ENCODE results near the gene CHRNE.
"Not testable (repeated sequence)": the region's sequence is repeated elsewhere in the genome, so short reads cannot be mapped to it uniquely, and the experiment has no call there.

CHRNE gene

DNA sequence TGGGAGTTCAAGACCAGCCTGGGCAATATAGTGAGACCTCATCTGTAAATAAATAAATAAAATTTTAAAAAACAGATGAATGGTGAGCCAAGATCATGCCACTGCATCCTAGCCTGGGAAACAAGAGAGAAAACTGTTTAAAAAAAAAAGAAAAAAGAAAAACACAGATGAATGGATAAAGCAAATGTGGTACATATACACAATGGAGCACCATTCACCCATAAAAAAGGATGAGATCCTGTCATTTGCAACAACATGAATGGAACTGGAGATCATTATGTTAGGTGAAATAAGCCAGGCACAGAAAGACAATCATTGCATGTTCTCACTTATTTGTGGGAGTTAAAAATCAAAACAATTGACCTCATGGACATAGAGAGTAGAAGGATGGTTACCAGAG, 3.7 kb upstream of the CHRNE start:
- not testable (repeated sequence) for DNase-seq (ENCODE audit: low spot score)

DNA sequence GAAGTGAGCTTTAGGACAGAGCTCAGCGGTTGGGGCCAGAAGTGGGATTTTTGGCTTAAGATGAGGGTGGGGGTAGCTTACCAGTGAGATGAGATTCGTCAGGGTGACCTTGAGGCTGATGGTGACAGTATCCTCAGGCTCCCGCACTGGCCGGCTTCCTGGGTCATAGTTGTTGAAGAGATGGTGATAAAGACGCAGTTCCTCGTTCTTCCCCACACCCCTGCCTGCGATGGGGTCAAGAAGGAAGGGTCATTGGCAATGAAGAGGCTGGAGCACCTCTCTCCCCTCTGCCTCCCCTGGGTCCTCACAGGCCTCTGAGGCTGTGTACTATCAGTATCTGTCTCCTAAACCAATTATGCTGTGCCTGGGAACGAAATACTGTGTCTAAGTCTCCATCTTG, 358 bp downstream of the CHRNE start:
- DNase-seq (ENCODE audit: low spot score): no peak

DNA sequence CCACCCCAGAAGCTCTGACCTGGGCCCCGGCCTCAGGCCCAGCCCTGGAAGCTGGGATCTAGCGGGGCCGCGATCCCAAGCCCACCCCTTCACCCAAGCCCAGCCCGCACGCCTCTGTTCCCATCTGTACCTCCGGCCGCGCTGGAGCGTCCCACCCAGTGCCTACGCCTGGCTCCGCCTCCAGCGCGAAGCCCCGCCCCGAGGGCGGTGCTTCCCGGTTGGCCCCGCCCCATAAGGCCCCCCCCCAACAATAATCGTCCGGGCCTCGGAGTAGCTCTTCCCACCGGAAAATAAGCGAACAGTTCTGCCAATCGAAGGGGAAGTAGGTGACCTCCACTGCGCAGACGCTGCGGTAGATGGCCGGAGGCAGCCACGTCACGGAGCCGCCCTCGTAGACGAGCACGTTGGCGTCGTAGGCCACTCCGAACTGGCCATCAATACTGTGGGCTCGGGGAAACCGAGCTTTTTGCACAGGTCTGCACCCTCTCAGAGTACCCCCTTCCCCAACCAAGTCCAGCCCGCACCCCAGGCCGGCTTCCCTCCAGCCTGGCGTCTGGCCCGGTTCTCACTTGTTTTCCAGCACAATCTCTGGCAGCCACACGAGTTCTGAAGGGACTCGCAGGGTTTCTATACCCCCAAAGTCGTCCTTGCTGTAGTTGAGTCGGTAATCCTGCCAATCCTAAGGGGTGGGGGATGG, 1.1 kb downstream of the CHRNE start:
- peak; percentile 47 for DNase-seq (ENCODE audit: low spot score)

DNA sequence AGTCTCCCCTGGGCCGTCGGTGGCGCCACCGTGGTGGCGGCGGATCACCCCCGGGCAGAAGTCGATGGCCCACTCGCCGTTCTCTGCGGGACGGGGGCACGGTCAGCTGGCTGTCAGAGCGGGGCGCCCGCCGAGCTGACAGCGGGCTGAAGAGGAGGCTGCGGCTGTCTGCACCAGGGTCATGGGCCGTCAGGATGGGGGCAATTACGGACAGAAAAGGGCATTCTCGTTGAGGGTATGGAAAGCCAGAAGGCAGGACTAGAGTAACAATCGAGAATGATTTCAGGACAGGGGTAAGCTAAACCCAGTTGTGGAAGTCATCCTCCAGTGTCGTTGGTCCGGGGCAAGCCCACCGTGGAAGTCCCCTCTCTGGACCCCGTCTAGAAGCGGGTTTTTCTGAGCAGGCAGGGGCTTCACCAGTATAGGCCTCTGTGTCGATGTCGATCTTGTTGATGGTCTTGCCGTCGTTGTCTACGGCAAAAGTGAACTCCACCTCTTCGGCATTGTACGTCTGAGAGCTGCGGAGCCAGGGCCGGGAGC, 1.7 kb downstream of the CHRNE start:
- no peak for DNase-seq (ENCODE audit: low spot score)

DNA sequence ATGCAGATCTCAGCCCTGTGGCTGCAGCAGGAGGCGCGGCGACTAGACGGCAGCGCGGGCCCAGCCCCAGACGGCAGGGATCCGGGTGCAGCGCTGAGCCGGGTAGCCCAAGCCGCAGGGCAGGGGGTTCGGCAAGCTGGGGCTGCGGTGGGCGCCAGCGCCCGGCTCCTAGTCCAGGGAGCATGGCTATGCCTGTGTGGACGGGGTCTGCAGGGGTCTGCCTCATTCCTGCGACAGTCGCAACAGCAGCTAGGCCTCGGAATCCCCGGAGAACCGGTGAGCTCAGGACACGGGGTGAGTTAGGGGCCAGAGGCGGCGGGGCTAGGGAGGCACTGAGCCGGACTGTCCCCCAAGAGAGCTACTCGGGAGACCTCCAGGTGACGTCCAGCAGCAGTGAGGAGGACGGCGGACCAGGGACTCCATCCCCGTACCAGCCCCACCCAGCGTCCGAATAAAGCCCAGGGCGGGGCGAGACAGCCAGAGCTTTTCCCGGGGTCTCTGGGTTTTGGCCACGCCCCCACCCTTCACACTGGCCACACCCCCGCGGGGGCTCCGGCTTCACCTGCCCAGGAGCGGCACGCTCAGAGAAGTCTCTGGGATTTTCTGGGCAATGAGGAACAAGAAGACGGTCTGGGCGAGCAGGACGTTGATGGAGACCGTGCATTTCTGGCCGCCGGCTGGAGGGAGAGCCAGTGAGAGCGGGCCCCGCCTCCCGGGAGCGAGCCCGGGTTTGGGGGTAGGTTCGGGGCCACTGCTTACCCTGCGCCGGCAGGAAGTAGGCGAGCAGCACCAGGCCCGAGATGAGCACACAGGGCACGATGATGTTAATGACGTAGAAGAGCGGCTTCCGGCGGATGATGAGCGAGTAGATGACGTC, 2.4 kb downstream of the CHRNE start:
- DNase-seq (ENCODE audit: low spot score): no peak

DNA sequence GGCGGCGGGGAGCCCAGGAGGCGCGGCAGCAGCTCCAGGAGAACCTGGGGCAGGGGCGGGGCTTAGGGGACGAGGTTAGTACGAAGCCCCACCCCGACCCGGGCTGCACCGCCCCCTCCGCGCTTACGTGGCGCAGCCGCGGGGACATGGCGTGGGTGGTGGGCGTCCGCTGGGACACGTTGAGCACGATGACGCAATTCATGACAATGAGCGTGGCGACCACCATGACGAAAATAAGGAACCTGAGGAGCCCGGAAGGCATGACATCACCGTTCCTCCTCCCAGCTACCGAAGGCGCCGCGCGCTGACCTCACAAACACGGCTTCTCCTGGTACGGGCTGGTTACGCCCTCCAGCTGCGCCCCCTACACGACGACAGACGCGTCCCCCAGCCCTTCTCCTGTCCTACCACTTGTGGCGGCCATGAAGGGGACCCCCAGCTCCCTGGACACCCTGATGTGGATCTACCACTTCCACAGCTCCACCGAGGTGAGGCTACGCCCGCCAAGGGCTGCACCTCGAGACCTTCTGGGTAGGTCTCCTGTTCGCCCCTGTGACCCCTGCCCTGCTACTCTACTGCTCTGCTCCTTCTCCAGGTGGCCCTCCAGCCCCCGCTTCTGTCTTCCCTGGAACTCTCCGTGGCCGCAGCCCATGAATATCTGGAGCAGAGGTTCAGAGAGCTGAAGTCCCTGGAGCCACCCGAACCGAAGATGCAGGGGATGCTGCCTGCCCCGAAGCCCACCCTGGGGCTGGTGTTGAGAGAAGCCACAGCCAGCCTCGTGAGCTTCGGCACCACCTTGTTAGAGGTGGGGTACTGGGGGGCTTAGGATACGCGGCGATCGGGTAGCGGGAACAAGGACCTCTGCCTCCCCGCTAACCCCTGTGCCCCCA, 3.3 kb downstream of the CHRNE start, which contains the start of gene C17orf107:
TSS of gene C17orf107 (plus strand) at position 196 of the 890 bp plus-strand sequence. CDS start at position 423, 227 bp downstream.
- no peak for DNase-seq (ENCODE audit: low spot score)

DNA sequence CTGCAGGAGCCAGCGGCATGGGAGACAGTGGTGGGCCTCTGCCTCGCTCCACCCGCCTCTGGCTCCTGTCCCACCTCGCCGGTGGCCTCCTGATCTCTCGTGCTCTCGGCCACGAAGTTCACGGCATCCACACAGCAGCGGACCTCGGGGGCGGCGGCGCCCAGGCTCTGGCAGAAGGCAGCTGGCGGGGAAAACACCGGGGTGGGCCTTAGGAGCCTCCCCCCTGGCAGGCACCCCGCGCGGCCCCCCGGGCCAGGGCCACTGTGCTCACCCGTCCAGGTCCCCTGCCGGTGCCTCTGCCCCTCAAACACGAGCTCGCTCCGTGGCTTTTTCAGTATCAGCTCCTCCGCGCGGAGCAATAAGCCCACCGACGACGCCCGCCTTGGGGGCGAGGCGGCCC, 4.0 kb downstream of the CHRNE start:
- no peak for DNase-seq (ENCODE audit: low spot score)

DNA sequence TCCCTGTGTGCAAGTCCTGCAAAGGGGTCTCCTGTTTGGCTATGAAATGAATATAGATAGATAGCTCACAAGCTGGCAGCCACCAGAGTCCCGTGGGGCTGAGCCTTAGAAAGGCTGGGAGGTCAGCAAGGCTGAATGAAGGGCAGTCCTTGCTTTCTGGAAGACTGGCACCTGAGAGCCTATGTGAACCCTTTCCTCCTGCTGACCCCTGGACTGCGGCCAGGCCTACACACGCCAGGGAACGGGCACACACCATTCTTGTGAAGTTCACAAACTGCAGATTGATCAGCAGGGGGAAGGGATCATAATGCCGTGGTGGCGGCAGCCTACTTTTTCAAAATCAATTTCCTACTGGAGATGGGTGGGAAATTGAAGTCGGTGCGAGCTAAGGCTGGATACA, 4.5 kb downstream of the CHRNE start:
- DNase-seq (ENCODE audit: low spot score): no peak

DNA sequence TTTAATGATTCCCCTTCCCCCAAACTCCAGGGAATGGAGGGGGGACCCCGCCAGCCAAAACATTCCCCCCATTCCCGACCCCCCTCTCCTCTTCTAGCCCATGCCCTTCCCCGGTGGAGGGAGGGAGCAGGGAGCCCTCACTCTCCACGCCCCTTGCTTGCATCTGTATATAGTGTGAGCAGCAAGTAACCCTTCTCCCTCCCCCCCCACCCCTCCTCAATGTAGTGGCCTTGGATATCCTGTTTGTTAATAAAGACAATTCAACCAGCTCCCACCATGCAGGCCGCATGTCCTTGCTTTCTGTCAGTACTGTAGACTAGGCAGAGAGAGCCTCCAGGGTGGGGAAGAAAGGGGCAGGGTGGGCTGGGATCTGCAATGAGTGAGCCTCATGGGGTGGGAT, 5.1 kb downstream of the CHRNE start:
- no peak for DNase-seq (ENCODE audit: low spot score)

DNA sequence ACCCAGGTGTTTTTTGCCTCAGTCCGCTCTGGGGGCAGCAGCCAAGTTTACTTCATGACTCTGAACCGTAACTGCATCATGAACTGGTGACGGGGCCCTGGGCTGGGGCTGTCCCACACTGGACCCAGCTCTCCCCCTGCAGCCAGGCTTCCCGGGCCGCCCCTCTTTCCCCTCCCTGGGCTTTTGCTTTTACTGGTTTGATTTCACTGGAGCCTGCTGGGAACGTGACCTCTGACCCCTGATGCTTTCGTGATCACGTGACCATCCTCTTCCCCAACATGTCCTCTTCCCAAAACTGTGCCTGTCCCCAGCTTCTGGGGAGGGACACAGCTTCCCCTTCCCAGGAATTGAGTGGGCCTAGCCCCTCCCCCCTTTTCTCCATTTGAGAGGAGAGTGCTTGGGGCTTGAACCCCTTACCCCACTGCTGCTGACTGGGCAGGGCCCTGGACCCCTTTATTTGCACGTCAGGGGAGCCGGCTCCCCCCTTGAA, 5.7 kb downstream of the CHRNE start:
- DNase-seq (ENCODE audit: low spot score): no peak

DNA sequence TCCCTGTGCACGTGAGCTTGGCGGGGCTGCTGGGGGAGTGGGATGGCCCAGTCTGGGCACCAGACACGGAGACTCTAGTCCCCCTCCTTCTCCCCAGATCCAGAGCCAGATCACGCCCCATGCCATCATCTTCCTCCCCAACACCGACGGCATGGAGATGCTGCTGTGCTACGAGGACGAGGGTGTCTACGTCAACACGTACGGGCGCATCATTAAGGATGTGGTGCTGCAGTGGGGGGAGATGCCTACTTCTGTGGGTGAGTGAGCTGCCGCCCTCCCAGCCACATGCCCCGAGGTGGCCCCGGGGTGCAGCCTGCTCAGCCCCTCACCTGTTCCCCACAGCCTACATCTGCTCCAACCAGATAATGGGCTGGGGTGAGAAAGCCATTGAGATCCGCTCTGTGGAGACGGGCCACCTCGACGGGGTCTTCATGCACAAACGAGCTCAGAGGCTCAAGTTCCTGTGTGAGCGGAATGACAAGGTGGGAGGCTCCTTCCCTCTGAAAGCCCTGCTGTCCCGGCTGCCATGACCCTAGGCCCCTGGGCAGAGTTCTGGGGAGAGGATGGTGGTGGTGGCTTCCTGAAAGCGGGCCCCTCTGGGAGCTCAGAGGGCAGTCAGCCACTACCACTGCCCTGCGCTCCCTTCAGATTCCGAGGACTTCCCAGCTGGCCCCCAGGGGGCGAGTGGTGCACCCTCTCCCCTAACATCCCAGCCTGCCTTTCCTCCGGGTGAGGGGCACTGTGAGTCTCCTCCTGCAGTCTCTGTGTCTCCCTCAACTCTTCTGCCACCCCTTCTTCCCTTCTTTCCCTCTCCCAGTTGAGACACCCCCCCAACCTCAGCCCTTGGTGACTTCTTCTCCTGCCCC, 6.3 kb downstream of the CHRNE start:
- no peak for DNase-seq (ENCODE audit: low spot score)

DNA sequence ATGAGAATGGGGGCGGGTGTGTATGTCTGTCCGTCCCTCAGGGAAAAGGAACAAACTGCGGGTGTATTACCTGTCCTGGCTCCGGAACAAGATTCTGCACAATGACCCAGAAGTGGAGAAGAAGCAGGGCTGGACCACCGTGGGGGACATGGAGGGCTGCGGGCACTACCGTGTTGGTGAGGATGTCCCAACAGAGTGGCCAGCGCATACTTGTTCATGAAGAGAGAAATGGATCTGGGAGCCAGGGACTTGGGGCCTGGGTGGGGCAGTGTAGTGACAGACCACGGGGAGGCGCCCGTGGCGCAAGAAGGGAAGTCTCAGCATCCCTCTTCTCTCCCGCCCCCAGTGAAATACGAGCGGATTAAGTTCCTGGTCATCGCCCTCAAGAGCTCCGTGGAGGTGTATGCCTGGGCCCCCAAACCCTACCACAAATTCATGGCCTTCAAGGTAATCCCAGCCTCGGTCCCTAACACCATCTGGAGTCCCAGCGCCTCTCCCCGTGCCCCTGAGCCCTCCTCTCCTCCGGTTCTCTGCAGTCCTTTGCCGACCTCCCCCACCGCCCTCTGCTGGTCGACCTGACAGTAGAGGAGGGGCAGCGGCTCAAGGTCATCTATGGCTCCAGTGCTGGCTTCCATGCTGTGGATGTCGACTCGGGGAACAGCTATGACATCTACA, 7.1 kb downstream of the CHRNE start:
- no peak for DNase-seq (ENCODE audit: low spot score)

DNA sequence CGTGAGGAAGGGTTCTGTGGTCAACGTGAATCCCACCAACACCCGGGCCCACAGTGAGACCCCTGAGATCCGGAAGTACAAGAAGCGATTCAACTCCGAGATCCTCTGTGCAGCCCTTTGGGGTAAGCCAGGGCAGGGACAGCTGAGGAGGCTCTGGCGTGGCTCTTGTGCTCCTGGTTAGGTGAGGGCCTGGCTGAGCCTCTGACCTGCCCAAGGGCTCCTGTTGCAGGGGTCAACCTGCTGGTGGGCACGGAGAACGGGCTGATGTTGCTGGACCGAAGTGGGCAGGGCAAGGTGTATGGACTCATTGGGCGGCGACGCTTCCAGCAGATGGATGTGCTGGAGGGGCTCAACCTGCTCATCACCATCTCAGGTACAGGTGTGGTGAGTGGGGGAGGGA, 7.8 kb downstream of the CHRNE start:
- DNase-seq (ENCODE audit: low spot score): no peak

DNA sequence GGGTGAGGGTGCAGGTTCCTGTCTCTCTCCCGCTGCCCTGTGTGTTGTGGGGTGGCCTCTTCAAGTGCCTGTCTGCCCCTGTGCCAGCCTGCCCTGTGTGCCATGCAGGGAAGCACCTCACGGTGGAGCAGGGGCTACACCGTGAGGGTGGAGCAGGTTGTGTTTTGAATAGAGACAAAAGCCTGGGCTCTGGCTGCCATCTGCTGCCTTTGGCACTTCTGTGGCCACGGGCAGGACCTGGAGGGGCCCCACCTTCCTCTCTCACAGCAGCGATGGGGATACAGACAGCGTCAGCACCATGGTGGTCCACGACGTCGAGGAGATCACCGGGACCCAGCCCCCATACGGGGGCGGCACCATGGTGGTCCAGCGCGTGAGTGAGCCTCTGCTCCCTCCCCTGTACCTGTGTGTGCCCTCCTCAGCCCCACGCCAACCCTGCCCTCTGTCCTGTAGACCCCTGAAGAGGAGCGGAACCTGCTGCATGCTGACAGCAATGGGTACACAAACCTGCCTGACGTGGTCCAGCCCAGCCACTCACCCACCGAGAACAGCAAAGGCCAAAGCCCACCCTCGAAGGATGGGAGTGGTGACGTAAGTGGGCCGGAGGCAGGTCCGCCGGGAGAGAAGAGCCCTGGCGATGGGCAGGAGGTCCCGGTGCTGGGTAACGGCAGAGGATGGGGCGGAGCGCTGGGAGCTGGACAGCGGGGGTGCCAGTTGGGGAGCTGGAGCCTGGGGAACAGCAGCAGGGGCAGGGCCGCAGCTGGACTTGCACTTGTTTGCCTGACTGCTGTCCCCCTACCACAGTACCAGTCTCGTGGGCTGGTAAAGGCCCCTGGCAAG, 9.0 kb downstream of the CHRNE start:
- DNase-seq (ENCODE audit: low spot score): no peak

DNA sequence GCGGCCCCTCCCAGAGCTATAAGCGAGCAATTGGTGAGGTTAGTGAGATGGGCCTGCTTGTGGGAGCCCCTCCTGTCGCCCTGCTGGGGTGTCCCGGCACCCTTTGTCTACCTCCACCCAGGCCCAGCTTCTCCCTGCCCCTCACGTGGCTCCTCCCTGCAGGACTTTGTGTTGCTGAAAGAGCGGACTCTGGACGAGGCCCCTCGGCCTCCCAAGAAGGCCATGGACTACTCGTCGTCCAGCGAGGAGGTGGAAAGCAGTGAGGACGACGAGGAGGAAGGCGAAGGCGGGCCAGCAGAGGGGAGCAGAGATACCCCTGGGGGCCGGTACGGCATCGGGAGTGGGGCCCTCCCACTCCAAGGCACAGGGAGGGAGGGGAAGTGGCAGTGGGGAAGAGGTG, 9.6 kb downstream of the CHRNE start:
- no peak for DNase-seq (ENCODE audit: low spot score)

DNA sequence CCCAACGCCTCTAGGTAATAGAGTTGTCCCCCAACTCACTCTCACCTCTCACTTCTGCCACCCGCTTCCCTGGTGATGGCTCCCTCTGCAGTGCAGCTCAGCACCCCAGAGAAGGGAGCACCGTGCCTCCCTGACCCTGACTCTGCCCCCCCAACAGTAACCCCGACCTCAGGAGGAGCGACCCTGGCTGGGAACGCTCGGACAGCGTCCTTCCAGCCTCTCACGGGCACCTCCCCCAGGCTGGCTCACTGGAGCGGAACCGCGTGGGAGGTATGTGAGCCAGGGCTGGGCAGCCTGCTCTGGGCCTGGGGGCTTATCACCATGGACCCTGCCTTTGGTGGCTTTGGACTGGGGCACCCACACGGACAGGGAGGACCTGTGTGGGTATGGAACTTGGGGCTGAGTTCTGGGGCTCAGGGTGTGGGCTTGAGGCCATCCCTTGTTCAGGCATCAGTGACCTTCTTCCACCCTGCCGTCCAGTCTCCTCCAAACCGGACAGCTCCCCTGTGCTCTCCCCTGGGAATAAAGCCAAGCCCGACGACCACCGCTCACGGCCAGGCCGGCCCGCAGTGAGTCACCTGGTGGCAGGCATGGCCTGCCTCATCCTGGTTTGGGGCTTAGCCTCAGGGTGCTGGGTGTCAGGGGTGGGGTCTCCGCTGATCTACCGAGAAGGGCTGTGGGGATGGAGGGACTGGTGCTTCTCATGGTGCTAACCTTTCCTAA, 10.2 kb downstream of the CHRNE start:
- DNase-seq (ENCODE audit: low spot score): no peak

DNA sequence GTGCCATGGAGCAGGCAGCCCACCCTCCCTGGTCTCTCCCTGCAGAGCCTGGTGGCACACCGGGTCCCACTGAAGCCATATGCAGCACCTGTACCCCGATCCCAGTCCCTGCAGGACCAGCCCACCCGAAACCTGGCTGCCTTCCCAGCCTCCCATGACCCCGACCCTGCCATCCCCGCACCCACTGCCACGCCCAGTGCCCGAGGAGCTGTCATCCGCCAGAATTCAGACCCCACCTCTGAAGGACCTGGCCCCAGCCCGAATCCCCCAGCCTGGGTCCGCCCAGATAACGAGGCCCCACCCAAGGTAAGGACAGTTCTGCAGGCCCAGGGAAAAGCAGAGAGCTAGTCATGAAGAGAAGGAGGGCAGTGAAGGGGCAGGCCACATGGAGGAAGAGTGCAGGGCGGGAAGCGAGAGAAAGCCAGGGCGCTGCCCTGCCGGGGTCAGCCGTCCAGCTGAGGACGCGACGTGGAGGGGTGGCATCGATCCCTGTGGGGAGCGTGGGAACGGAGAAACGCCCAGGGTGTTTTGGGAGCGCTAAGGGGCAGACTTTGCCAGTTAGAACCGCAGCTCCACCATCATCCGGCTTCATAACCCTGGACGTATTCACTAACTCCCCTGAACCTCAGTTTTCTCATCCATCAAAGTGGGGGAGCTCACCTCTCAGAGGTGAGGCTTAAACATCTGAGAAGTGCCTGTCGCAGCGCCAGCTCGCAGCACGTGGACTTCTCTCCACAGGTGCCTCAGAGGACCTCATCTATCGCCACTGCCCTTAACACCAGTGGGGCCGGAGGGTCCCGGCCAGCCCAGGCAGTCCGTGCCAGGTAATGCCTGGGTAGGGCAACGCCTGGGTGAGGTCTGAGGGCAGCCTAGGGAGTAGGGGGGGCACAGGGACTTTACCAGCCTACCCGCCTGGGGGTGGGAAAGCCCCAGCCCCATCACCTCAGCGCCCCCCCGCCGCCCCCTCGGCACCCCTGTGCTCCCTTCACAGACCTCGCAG, 11.2 kb downstream of the CHRNE start:
- DNase-seq (ENCODE audit: low spot score): no peak
